RWPE2 (cell line): ENCODE results near the gene ZC3H18.

Source experiments
- ATAC-seq: fragments of 200-7000 bp; cut with Tn5 transposase; 3 replicates; pipeline ENCODE4 v1.9.1; 2021; ENCODE audit warnings: low read depth
- DNase-seq: peaks from one replicate; pipeline ENCODE4 v3.0.0-alpha.2; 2020; ENCODE audit warnings: low spot score
- H3K27ac ChIP-seq: fragments of 450-650 bp; 2 replicates; pipeline ENCODE4 v1.5.1; 2017; ENCODE audit warnings: mild to moderate bottlenecking; ENCODE audit not compliant: poor library complexity, severe bottlenecking
- H3K27me3 ChIP-seq: fragments of 250-450 bp; sonication (Bioruptor Pico); 2 replicates; pipeline ENCODE4 v1.5.1; 2021; ENCODE audit warnings: mild to moderate bottlenecking, moderate library complexity; ENCODE audit not compliant: insufficient read depth, poor library complexity, severe bottlenecking
- H3K36me3 ChIP-seq: fragments of 250-450 bp; sonication (Bioruptor Pico); 2 replicates; pipeline ENCODE4 v1.5.1; 2020; ENCODE audit warnings: low read depth, mild to moderate bottlenecking, moderate library complexity
- H3K4me1 ChIP-seq: fragments of 250-450 bp; sonication (Bioruptor Pico); 2 replicates; pipeline ENCODE4 v1.5.1; 2021; ENCODE audit warnings: mild to moderate bottlenecking, moderate library complexity; ENCODE audit not compliant: insufficient read depth, poor library complexity, severe bottlenecking
- H3K4me3 ChIP-seq: fragments of 250-450 bp; sonication (Bioruptor Pico); 2 replicates; pipeline ENCODE4 v1.5.1; 2021; ENCODE audit warnings: mild to moderate bottlenecking, moderate library complexity; ENCODE audit not compliant: severe bottlenecking
- H3K9me3 ChIP-seq: fragments of 250-450 bp; sonication (Bioruptor Pico); 2 replicates; pipeline ENCODE4 v1.5.1; 2021; ENCODE audit warnings: mild to moderate bottlenecking, moderate library complexity; ENCODE audit not compliant: severe bottlenecking
- TF ChIP-seq, protein P1 (sequence below): fragments of 450-650 bp; IDR thresholded peaks from one replicate; pipeline ENCODE4 v1.5.1; 2017; ENCODE audit warnings: mild to moderate bottlenecking, moderate library complexity; ENCODE audit not compliant: poor library complexity, severe bottlenecking

The ZC3H18 gene

GRCh38 chr16:88538366-88539060 lies 31.7 kb upstream of the ZC3H18 start:
- H3K9me3 ChIP-seq, result peaks cover 8% of the 10 kb centered on the region
- TF ChIP-seq, protein P1, sequence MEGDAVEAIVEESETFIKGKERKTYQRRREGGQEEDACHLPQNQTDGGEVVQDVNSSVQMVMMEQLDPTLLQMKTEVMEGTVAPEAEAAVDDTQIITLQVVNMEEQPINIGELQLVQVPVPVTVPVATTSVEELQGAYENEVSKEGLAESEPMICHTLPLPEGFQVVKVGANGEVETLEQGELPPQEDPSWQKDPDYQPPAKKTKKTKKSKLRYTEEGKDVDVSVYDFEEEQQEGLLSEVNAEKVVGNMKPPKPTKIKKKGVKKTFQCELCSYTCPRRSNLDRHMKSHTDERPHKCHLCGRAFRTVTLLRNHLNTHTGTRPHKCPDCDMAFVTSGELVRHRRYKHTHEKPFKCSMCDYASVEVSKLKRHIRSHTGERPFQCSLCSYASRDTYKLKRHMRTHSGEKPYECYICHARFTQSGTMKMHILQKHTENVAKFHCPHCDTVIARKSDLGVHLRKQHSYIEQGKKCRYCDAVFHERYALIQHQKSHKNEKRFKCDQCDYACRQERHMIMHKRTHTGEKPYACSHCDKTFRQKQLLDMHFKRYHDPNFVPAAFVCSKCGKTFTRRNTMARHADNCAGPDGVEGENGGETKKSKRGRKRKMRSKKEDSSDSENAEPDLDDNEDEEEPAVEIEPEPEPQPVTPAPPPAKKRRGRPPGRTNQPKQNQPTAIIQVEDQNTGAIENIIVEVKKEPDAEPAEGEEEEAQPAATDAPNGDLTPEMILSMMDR, result no peak
- no peaks in the 10 kb centered on the region for H3K36me3 ChIP-seq
- H3K4me3 ChIP-seq, result no peak overlapping the region
- DNase-seq (peak; percentile 60), ATAC-seq (no peak)
- peaks cover 17% of the 10 kb centered on the region for H3K27me3 ChIP-seq
- peaks cover 5% of the 10 kb centered on the region for H3K4me1 ChIP-seq
- no peak overlapping the region for H3K27ac ChIP-seq

- ATAC-seq (no peak), DNase-seq (no peak)
- Histone ChIP-seq H3K27ac (no peak overlapping the region), H3K4me1 (peaks cover 5% of the 10 kb centered on the region), H3K9me3 (peaks cover 9% of the 10 kb centered on the region), H3K27me3 (peaks cover 17% of the 10 kb centered on the region), H3K36me3 (no peaks in the 10 kb centered on the region), H3K4me3 (no peak overlapping the region)
- TF ChIP-seq, protein P1, result no peak
Measured at GRCh38 chr16:88539261-88539651, 30.9 kb upstream of the ZC3H18 start.

- H3K27ac ChIP-seq, result no peak overlapping the region
- H3K4me3 ChIP-seq, result no peak overlapping the region
- DNase-seq, result peak; percentile 59
- no peak for ATAC-seq
- peaks cover 5% of the 10 kb centered on the region for H3K4me1 ChIP-seq
- TF ChIP-seq, protein P1, result no peak
- H3K36me3 ChIP-seq, result no peaks in the 10 kb centered on the region
- peaks cover 9% of the 10 kb centered on the region for H3K9me3 ChIP-seq
- peaks cover 17% of the 10 kb centered on the region for H3K27me3 ChIP-seq
Measured at GRCh38 chr16:88539652-88540345, 30.4 kb upstream of the ZC3H18 start.

DNA sequence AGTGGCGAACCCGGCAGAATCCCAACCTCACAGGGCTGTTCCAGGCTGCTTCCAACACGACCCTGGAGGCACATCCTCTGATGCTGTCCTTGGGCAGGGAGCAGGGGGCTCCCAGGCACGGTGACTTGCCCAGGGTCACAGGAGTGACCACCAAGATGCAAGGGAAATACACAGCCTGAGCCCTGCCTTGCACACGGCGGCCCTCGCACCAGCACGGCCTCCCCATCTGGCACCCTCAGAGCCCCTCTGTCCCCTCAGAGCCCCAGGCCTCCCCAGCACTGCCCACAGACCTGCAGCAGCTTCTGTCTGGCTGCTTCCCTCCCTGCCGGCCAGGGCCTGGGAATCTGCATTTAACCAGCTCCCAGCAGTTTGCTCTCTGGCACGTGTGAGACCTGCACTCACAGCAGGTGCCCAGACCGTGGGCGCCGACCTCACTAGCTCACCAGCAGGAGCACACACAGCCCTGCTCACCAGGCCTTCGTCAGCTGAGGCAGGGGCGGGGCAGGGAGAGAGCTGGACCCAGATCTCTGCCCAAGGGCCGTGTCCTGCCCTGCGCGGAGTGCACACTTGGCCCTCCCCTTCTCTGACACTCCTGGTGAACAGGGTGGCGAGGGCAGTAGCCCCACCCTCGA lies 29.7 kb upstream of the ZC3H18 start:
- no peak overlapping the region for H3K4me3 ChIP-seq
- H3K9me3 ChIP-seq, result peaks cover 9% of the 10 kb centered on the region
- H3K4me1 ChIP-seq, result peaks cover 5% of the 10 kb centered on the region
- DNase-seq (peak; percentile 63), ATAC-seq (no peak)
- peaks cover 17% of the 10 kb centered on the region for H3K27me3 ChIP-seq
- no peak overlapping the region for H3K27ac ChIP-seq
- TF ChIP-seq, protein P1, result no peak
- no peaks in the 10 kb centered on the region for H3K36me3 ChIP-seq
